Endothelial cell of umbilical vein (primary cell): ENCODE measurements around the gene GPR61. TPM values are rescaled to one million over a fixed set of nuclear protein-coding genes. Genes with fewer than 3 reads are reported as not detected.

Source experiments
- BruUV-seq: library from RNA; stranded (reverse); fragments of 400-500 nt; replicated peaks from 2 replicates; lab custom pipeline; 2021; lab: Mats Ljungman, UMichigan
- CTCF ChIA-PET: fragments of 300-600, 350-600 bp; sonication (Branson Sonifier 250); formaldehyde crosslinking; loops from one replicate; lab custom pipeline; 2021; ENCODE audit warnings: antibody characterized with exemption, inconsistent platforms; lab: Charles Lee
- POLR2A ChIA-PET: fragments of 300-600, 350-600 bp; sonication (Branson Sonifier 250); formaldehyde crosslinking; loops from one replicate; lab custom pipeline; 2021; ENCODE audit warnings: antibody characterized with exemption, inconsistent platforms; lab: Charles Lee
- DNase-seq: peaks from one replicate; pipeline ENCODE4 v3.0.0-alpha.2; 2011; ENCODE audit warnings: low read depth, low spot score
- FAIRE-seq: peaks from 2 replicates; lab custom pipeline; 2011; peaks lifted over from hg19 to GRCh38; lab: Jason Lieb, UNC
- H2AFZ ChIP-seq: 2 replicates; pipeline ENCODE4 v1.6.0; 2012; ENCODE audit warnings: low read depth, low read length, control low read depth, inconsistent platforms
- H3K27ac ChIP-seq: 2 replicates; pipeline ENCODE4 v1.5.1; 2011; ENCODE audit warnings: low read depth, mild to moderate bottlenecking, control low read depth, low read length, moderate library complexity; ENCODE audit not compliant: insufficient read depth
- H3K27me3 ChIP-seq, 2 experiments: 2 replicates each; pipeline versions ENCODE4 v1.6.0 to v1.6.1; 2011; ENCODE audit warnings: low read length in 2 of 2, mixed read lengths in 1 of 2; ENCODE audit not compliant: control insufficient read depth in 2 of 2, insufficient read depth in 2 of 2
- H3K36me3 ChIP-seq, 2 experiments: 2 replicates in 1 of 2; 3 replicates in 1 of 2; pipeline ENCODE4 v1.5.1; 2011; ENCODE audit warnings: low read length in 2 of 2, mild to moderate bottlenecking in 1 of 2, moderate library complexity in 1 of 2; ENCODE audit not compliant: control insufficient read depth in 2 of 2, insufficient read depth in 2 of 2; ENCODE audit errors: extremely low read depth in 1 of 2
- H3K4me1 ChIP-seq: 3 replicates; pipeline ENCODE4 v1.5.1; 2011; ENCODE audit warnings: mild to moderate bottlenecking, low read length; ENCODE audit not compliant: control insufficient read depth, insufficient read depth; ENCODE audit errors: extremely low read depth
- H3K4me2 ChIP-seq: 2 replicates; pipeline ENCODE4 v1.6.1; 2011; ENCODE audit warnings: low read length, control low read depth, mixed read lengths; ENCODE audit not compliant: insufficient read depth
- H3K4me3 ChIP-seq, 3 experiments: fragments of 200-600 bp in 1 of 3; sonication (generic), shearing (Covaris generic) in 1 of 3; replicated peaks in 1 of 3; 2 replicates each; pipeline ENCODE4 v1.5.1; 2011 to 2016; ENCODE audit warnings: control low read depth in 3 of 3, low read length in 3 of 3, mild to moderate bottlenecking in 2 of 3, inconsistent platforms in 1 of 3, low read depth in 1 of 3, moderate library complexity in 1 of 3; ENCODE audit not compliant: insufficient read depth in 1 of 3
- H3K79me2 ChIP-seq: 2 replicates; pipeline ENCODE4 v1.6.0; 2012; ENCODE audit warnings: low read length, inconsistent platforms; ENCODE audit not compliant: control insufficient read depth, insufficient read depth
- H3K9ac ChIP-seq: replicated peaks from 2 replicates; pipeline ENCODE3; 2011; ENCODE audit warnings: low read length, control low read depth; ENCODE audit not compliant: insufficient read depth; ENCODE audit errors: extremely low read depth
- H3K9me1 ChIP-seq: replicated peaks from 3 replicates; pipeline ENCODE4 v1.6.0; 2011; ENCODE audit warnings: mild to moderate bottlenecking, low read length; ENCODE audit not compliant: control insufficient read depth, insufficient read depth; ENCODE audit errors: extremely low read depth
- H3K9me3 ChIP-seq: replicated peaks from 2 replicates; pipeline ENCODE4 v1.5.1; 2012; ENCODE audit warnings: low read length, inconsistent platforms; ENCODE audit not compliant: control insufficient read depth, insufficient read depth
- H4K20me1 ChIP-seq: replicated peaks from 2 replicates; pipeline ENCODE3; 2011; ENCODE audit warnings: mild to moderate bottlenecking, low read length; ENCODE audit not compliant: control insufficient read depth, insufficient read depth; ENCODE audit errors: extremely low read depth
- CTCF ChIP-seq, 2 donors: IDR thresholded peaks; 1 replicate in 1 of 2; 2 replicates in 1 of 2; pipeline ENCODE4 v1.5.1; 2011; ENCODE audit warnings: low read length in 2 of 2, mild to moderate bottlenecking in 2 of 2, moderate library complexity in 2 of 2, control low read depth in 1 of 2, inconsistent platforms in 1 of 2, low read depth in 1 of 2; ENCODE audit not compliant: insufficient read depth in 1 of 2; ENCODE audit errors: extremely low read depth in 1 of 2
- EZH2 ChIP-seq: IDR thresholded peaks from 2 replicates; pipeline ENCODE4 v1.6.1; 2012; ENCODE audit warnings: borderline replicate concordance, low read depth, mild to moderate bottlenecking, moderate library complexity, low read length, inconsistent platforms; ENCODE audit not compliant: severe bottlenecking
- FOS ChIP-seq: IDR thresholded peaks from 2 replicates; pipeline ENCODE4 v1.6.1; 2011; ENCODE audit warnings: mild to moderate bottlenecking, low read length, moderate library complexity, borderline replicate concordance; ENCODE audit not compliant: insufficient read depth
- GATA2 ChIP-seq: IDR thresholded peaks from 2 replicates; pipeline ENCODE4 v1.7.0; 2011; ENCODE audit warnings: low read depth, mild to moderate bottlenecking, moderate library complexity, mixed read lengths, low read length; ENCODE audit not compliant: insufficient read length, insufficient read depth
- JUN ChIP-seq: IDR thresholded peaks from 2 replicates; pipeline ENCODE4 v1.6.1; 2011; ENCODE audit warnings: borderline replicate concordance, low read depth; ENCODE audit not compliant: insufficient read length, insufficient read depth
- MAX ChIP-seq: IDR thresholded peaks from 2 replicates; pipeline ENCODE4 v1.6.1; 2011; ENCODE audit not compliant: insufficient read depth, insufficient read length
- MYC ChIP-seq: IDR thresholded peaks from one replicate; pipeline ENCODE4 v1.6.1; 2011; ENCODE audit warnings: mild to moderate bottlenecking, low read depth, low read length
- POLR2A ChIP-seq: IDR thresholded peaks from 2 replicates; pipeline ENCODE4 v1.6.1; 2012; ENCODE audit warnings: low read depth, mild to moderate bottlenecking, control low read depth, low read length
- POLR2AphosphoS5 ChIP-seq: IDR thresholded peaks from 2 replicates; pipeline ENCODE4 v1.6.1; 2012; ENCODE audit warnings: low read depth, mild to moderate bottlenecking, control low read depth, low read length, moderate library complexity; ENCODE audit not compliant: insufficient read depth
- dilution Hi-C: fragments of 300-500 bp; cut with MboI; formaldehyde crosslinking; loops from one replicate; pipeline ENCODE4 v1.15.0; 2019; ENCODE audit warnings: low sequenced_read_pairs; ENCODE audit not compliant: extremely low pct_ligation_motif_present
- intact Hi-C: fragments of 100-400 bp; cut with micrococcal nuclease; formaldehyde crosslinking; loops from one replicate; pipeline ENCODE4 v1.10.0; 2022
- polyA plus RNA-seq, 4 experiments: library from polyadenylated mRNA; depleted of rRNA in 3 of 4; stranded (reverse) in 3 of 4; unstranded in 1 of 4; fragments of >200 nt; gene quantifications; 2 replicates each; pipeline versions ENCODE4 v1.2.1 to v1.2.3, GENCODE V29; 2011 to 2012; ENCODE audit warnings: missing spikeins in 1 of 4
- total RNA-seq: library from RNA; stranded (reverse); gene quantifications from 2 replicates; pipeline ENCODE4 v1.2.3, GENCODE V29; 2021

Gene GPR61
- total and polyA plus RNA-seq, 2 donors (not counting 3 experiments of a cell fraction or from before 2014, with no cell fraction given) = not detected

GRCh38 chr1:109535971-109536491 is 3.6 kb upstream of the GPR61 start:
- FAIRE-seq = no peak
- Histone ChIP-seq H3K36me3 (no peaks in the 10 kb centered on the region), H3K4me1 (peaks cover 4% of the 10 kb centered on the region), H2AFZ (no peak overlapping the region), H3K4me3 (no peak overlapping the region), H3K27me3 (no peaks in the 10 kb centered on the region), H3K9me1 (no peaks in the 10 kb centered on the region), H3K4me2 (no peak overlapping the region), H3K9ac (no peak overlapping the region), H3K27ac (no peak overlapping the region), H4K20me1 (no peaks in the 10 kb centered on the region), H3K9me3 (no peaks in the 10 kb centered on the region), H3K79me2 (no peaks in the 10 kb centered on the region)
- ChIA-PET CTCF (interaction anchor here (0.6 to 18.7 kb wide), 4 partner anchors 10 to 197 kb away, joined by 4 to 955 read pairs (median 11); partner anchors contain the start of genes AMIGO1 and CYB561D1), POLR2A (no interaction called here)
- no peak for DNase-seq
- dilution Hi-C loops (no loop called here), intact Hi-C loops (no loop called here)
- no TSS peak for BruUV-seq
- no peak for TF ChIP-seq POLR2AphosphoS5

GRCh38 chr1:109537450-109538178 is 2.1 kb upstream of the GPR61 start:
- ChIA-PET POLR2A (no interaction called here), CTCF (interaction anchor here (0.9 to 18.7 kb wide), 5 partner anchors 8 to 103 kb away, joined by 3 to 955 read pairs (median 6); partner anchors contain the start of genes AMIGO1 and CYB561D1)

More at GRCh38 chr1:109537450-109538178, 2.1 kb upstream of the GPR61 start:
- Histone ChIP-seq H3K36me3 (no peaks in the 10 kb centered on the region), H3K79me2 (no peaks in the 10 kb centered on the region), H3K27me3 (no peaks in the 10 kb centered on the region), H3K9ac (no peak overlapping the region), H3K4me3 (no peak overlapping the region), H3K4me1 (peaks cover under 1% of the 10 kb centered on the region), H4K20me1 (no peaks in the 10 kb centered on the region), H3K9me1 (no peaks in the 10 kb centered on the region), H3K27ac (no peak overlapping the region), H2AFZ (no peak overlapping the region), H3K9me3 (no peaks in the 10 kb centered on the region), H3K4me2 (no peak overlapping the region)
- dilution Hi-C loops = no loop called here
- TF ChIP-seq CTCF (IDR thresholded peaks at IDR 0.05; ENCODE audit: extremely low read depth in 1 of 2, insufficient read depth in 1 of 2, low read depth in 1 of 2, low read length in 2 of 2) (no peak), EZH2 (no peak), JUN (no peak), POLR2AphosphoS5 (no peak), MYC (no peak), MAX (no peak), GATA2 (no peak), POLR2A (no peak), FOS (no peak)
- no TSS peak for BruUV-seq
- DNase-seq (no peak), FAIRE-seq (no peak)
- intact Hi-C loops = no loop called here
